HG03139 (cell line): ENCODE measurements around the gene SERPING1.

Experiments used
- ATAC-seq: cut with Tn5 transposase; IDR thresholded peaks from one replicate; pipeline ENCODE4 v1.9.1; 2021; ENCODE audit not compliant: unreplicated experiment

SERPING1 gene

DNA sequence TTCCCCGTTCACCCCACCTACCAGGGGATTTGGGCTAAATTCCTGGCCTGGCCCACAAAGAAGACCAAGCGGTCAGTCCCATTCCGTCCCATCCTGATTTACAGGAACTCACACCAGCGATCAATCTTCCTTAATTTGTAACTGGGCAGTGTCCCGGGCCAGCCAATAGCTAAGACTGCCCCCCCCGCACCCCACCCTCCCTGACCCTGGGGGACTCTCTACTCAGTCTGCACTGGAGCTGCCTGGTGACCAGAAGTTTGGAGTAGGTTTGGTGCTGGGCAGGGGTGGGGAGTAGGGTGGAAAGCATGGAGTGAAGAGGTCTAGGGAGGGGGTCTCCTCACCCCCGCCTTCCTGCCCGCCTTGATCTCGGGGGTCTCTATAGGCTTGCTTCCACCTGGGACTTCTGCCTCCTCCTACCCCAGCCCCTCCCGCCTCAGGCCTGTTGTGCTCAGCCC, at the start of gene SERPING1:
SERPING1 (plus strand) TSS at position 225 of the 455 bp plus-strand sequence. CDS start 586 bp downstream, outside the sequence.
- ATAC-seq: no peak

DNA sequence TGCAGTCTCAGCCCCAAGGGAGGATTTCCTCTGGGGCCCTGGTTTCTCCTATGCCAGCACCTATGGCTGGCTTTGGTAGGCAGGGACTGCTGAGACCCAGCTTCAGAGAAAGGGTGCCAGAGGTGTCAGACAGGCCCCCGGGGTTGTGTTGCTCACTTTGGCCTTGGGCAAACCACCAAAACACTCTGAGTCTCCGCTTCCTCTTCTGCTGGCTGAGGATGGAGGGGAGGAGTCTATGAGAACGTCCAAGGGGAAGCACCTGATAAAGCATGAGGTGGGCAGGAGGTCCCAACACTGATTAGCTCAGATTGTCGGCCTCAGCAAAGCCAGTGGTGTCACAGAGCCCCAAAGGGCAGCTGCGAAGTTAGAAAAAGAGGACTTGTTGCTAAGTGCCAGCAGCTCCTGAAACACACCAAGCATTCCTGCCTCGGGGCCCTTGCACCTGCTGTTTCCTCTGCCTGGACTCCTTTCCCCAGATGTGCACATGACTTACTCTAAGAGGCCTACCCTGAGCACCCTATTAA, 49.6 kb upstream of the SERPING1 start:
- peak; percentile 89 for ATAC-seq

DNA sequence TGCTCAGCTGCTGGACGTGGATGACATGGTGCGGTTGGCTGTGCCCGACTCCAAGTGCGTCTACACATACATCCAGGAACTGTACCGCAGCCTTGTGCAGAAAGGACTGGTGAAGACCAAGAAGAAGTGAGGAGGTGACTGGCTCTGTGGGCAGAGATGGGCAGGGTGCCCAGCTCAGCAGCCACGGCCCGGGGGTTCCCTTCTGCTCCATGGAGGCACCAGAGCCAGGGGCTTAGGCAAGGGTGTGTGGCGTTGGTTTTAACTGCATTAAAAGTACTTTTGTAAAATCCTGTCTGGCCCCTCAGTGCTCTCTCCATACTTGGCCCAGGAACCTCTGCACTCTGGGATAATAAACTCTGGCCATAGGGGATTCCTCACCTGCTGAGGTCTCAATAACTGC, 47.5 kb upstream of the SERPING1 start:
- ATAC-seq: no peak

DNA sequence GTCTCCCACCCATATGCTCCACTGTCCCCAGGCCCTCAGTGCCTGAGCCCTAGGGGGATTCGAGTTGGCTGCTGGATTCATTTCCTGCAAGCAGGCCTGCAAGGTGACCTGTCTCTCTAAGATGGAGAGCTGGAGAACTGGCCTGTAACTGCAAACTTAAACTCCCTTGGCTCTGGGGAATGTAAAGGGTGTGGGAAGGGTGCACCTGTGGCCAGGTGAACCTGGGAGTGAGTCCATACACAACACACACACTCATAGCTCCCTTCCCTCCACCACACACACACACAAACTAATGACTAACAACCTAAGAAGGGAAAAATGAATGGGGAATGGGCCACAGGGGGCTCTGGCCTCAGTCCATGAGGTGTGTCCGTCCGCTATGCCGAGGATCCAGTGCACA, 45.5 kb upstream of the SERPING1 start:
- no peak for ATAC-seq

DNA sequence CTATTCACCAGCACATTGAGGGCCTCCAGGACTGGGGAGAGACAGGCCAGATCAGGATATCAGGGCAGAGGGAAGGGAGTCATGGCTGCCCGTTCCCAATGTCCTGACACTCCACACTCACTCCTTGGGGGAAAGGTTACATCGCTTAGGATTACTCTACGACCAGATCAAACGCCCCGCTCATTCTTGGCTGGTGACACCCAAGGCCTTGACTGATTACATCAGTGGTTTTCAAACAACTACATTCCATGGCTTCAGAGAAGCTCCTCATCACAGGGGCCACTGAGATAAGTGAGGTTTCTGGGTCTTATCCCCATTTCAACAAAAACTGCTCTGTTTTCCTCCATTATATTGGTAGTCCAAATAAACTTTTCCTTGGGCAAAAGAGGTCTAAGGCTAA, 45.0 kb upstream of the SERPING1 start:
- no peak for ATAC-seq

DNA sequence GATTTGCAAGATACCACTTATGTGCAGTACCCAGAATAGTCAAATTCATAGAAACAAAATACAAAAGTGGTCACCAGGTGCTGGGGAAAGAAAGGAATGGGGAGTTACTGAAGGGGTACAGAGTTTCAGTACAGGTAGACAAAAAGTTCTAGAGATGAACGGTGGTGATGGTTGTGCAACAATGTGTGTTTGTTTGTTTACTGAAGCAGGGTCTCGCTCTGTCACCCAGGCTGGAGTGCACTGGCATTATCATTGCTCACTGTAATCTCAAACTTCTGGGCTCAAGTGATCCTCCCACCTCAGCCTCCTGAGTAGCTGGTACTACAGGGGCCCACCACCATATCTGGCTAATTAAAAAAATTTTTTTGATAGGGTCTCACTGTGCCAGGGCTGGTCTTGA, 42.1 kb upstream of the SERPING1 start:
- no peak for ATAC-seq

DNA sequence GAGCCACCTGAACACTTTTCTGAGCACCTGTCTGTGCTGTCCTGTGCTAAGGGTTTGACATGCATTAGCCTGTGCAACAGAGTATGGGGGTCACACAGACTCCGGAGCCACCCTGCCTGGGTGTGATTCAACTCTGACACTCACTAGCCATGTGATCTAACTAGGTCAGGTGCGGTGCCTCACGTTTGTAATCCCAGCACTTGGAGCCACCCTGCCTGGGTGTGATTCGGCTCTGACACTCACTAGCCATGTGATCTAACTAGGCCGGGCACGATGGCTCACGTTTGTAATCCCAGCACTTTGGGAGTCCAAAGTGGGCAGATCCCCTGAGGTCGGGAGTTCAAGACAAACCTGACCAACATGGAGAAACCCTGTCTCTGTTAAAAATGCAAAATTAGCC, 41.4 kb upstream of the SERPING1 start:
- ATAC-seq: no peak

DNA sequence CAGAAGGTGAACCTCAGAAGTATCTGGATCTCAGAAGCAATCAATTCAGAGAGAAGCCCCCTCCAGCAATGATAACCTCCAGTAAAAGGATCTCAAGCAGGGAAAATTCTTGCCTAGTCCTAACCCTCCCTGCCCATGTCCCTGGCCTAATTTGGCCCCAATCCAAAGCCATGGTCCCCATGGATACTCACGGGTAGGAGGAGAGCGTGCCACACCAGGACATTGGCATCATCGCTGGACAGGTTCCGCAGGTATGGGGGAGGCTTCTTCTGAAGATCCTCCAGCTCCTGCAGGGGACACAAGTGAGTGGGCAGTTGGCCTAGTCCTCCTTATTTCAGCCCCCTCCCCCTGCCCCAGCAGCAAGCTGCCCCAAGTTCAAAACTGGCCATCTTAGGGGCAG, 37.3 kb upstream of the SERPING1 start:
- no peak for ATAC-seq

DNA sequence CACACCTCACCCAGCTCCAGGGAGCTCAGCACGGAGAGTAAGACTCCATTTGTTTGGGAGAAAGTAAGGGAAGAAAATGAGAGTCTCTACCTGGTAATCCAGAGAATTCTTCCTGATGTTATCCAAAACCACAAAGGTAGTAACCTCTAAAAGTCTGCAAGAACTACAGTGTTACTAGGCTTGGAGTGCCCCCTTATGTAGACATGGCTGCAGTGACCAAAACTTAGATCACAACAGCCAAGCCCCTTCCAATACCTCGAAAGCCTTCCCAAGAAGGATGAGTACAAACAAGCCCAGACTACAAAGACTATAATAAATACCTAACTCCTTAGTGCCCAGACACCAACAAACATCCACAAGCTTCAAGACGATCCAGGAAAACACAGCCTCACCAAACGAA, 34.9 kb upstream of the SERPING1 start:
- ATAC-seq: no peak

DNA sequence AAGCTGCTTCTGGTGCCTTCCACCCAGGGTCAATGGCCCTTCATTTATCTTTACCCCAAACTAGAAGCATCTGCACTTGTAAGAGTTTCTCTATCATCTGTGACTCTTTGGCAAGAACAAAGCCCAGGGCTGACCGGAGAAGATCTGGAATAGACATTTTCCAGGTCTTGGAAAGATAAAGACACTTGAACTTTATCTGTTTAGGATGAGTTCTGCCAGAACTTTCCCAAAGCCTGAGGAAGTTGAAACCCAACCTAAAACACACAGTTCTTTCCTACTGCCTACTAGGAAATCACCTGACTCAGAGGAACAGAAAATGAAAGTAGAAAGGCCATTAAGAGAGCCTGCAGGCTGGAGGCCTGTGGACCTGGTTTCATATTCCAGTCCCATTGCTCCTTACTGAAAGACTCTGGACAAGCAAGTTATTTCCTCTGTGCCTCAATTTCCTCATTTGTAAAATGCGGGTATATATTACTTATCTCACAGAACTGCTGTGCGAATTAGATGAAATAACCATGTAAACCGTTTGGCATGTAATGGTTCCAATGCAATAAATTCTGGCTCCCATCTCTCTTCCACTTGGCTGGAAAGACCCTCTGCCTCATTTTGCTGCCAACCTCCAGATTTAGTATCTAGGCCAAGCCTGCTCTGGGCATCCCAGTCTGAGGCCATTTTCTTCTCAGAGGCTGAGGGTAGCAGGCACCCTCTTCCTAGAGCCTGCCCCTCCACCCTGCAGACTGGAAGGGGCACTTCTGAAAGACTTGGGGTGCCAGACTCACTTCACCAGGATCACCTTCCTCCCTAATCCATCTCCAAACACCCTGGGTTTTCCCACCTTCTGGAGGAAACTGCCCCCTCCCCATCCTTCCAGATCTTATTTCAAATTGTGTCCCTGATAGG, 31.2 kb upstream of the SERPING1 start:
- peak; percentile 55 for ATAC-seq

DNA sequence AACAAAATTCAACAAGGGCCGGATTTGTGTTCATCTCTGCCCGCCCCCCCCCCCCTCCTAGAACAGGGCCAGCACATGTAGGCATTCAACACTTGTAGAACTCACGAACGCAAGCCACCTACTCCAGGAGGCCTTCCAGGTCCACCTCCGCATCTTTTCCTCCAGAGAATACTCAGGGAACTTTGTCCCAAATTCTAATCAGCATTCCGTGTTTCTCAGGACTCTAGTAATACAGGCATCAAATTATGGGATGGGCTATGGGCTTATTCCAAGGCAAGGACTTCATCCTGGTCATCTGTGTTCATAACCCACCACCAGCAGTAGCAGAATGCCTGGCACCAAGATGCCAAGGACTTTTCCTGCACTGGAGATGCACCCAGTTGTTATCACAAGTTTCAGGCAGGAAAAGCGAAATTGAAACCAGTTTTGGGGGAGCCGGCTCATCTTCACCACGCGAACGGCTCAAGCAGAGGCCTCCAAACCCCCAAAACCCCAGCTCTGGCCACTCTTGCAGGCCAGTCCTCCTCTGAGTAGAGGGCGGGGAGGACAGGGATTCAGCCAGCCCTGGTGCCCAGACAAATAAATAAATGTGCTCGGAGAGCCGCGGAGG, 30.5 kb upstream of the SERPING1 start:
- ATAC-seq: peak; percentile 0

DNA sequence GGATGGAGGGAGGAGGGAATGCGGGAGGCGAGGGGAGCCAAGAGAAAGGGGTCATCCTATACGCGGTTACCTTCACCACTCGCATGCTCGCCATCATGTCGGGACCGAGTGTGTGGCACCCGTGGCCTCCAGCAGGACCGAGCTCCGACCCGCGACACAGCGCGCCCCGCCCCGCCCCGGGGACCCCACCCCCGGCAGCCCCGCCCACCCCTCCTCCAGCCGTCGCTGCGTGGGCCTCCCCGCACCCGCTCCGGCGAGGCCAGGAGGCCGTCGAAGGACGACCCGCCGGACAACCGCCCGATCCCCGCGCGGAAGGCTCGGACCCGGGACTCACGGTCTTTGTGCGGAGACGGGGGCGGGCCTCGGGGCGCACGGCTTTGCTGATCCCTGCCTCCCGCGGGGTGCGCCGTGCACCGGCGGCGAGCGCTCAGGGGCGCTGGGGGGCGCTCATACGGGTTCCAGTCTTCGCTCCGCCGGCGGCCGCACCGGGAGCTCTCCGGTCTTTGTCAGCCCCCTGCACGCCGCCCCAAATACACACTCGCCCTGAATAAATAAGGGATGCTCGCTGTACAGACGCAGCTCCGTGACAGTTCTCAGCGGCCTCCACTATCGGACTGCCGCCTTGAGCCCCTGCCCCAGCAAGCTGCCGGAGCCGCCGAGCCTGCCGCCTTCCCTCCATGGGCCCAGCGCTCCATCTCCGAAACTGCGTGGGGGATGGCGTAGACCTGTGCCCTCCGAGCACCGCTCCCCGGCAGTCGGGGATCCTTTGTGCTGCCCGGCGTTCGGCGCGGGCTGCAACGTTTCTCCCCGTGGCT, 29.8 kb upstream of the SERPING1 start, which contains the start of gene UBE2L6:
UBE2L6 (minus strand) TSS at position 158 of the 815 bp plus-strand sequence; CDS start at position 97, 61 bp downstream.
- ATAC-seq: peak; percentile 57

DNA sequence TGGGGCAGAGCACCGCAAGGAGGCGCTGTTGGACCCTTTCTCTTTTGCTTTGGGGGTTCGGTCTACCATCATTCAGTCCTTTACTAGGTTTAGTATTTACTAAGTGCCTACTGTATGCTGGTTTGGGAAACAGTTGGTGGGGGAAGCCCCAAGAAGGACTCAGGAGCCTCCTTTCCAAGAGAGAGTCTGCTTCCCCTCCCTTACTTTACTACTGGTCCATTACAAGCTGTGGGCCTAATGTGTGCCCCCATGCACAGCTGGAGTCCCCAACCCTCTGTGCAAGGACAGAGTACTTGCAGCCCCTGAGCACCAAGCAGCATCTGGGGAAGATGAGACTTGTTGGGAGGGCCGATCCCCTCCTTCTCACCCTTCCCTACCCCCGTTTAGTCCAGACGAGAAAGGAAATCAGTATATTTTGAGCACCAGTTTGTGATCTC, 29.1 kb upstream of the SERPING1 start:
- ATAC-seq: peak; percentile 2

DNA sequence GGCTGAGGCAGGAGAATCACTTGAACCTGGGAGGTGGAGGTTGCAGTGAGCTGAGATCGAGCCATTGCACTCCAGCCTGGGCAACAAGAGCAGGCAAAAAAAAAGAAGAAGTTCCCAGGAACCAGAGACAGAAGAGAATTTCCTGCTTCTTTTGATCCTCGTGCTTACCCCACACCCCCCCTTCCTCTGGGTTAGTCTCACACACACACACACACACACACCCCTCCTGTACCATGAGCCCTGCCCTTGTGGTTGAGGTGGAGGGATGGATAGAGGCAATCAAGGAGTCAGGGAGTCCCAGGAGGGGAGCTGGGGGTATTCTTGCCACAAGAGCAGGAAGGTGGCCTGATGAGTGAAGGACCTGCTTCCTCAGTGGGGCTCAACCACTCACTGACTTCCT, 25.9 kb upstream of the SERPING1 start:
- ATAC-seq: no peak

DNA sequence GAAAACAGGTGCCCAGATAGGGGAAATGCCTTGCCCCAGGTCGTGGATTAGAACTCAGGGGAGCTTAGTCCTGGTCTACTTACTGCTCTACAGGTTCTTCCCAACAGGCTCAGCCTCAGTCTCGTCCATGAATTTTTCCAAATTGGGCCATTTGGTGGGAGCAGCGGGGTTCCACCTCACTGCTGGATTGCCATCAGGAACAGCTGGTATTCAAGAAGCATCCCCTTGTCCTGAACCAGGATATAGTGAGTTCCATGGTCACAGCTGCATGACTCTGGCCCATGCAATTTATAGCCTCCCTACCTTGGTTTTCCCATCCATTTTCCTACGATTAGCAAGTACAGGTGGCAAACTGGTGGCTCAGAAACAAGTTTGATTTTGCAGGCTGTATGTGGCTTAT, 23.4 kb upstream of the SERPING1 start:
- ATAC-seq: no peak

DNA sequence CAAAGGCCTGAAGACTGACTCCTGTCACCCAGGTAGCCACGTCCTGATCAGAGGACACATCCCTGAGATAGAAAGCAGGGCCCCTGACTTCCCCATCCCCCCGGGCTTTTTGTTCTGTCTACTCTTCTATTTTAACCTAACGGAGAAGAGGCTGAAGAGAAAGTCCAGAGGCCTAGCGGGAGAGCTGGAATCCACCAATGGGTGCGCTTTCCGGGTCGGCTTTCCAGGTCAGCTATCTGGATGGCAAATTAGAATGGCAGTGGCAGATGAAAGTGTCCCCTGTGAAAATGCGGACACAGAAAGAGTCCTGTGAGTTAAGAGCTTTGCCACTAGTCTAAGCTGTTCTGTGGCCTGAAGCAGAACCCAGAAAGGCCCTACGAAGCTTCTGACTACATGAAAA, 13.1 kb upstream of the SERPING1 start:
- ATAC-seq: no peak

DNA sequence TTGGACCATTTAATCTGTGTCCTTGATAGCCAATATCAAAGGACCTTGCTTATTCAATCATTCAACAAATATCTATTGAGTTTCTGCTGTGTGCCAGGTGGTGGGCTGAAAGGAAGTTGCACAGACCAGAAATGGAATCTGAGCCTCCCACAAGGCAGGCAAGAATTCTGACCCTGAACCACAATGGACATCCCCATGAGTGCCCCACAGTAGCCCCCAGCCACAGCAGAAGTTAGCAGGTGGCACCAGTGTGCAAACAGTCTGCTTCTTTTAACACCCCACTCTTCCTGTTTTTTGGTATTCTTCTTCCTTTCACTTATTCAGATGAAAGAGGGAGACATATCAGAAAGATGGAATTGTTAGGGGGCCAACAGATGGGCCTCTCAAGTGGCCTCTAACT, 12.2 kb upstream of the SERPING1 start:
- ATAC-seq: no peak

DNA sequence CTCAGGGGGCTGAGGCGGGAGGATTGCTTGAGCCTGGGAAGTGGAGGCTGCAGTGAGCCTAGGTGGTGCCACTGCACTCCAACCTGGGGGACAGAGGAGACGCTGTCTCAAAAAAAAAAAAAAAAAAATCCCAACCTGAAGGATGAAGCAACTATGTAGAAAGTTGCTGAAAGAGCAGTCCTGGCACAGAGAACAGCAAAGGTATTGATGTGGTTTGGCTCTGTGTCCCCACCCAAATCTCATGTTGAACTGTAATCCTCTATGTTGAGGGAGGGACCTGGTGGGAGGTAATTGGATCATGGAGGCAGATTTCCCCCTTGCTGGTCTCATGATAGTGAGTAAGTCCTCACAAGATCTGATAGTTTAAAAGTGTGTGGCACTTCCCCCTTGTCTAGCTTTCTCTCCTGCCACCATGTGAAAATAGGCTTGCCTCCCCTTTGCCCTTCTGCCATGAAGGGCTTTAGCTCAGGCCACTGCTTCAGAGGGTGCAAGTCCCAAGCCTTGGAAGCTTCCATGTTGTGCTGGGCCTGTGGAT, 10.7 kb upstream of the SERPING1 start:
- ATAC-seq: no peak

DNA sequence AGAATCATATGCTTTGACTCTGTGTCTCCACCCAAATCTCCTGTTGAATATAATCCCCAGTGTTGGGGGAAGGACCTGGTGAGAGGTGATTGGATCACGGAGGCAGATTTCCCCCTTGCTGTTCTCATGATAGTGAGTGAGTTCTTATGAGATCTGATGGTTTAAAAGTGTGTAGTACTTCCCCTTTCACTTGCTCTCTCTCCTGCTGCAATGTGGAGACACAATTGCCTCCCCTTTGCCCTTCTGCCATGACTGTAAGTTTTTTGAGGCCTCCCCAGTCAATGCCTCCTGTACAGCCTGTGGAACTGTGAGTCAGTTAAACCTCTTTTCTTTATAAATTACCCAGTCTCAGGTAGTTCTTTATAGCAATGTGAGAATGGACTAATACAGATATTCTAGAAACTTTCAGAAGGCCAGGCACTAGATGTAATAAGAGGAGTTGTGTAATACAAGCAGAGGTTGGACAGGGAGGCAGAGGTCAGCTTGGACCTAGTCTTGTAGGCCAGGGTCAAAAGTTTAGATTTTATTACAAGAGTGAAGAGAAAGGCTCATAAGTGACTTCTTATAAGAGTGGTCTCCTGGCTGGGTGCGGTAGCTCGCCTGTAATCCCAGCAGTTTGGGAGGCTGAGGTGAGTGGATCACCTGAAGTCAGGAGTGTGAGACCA, 9.3 kb upstream of the SERPING1 start:
- no peak for ATAC-seq

DNA sequence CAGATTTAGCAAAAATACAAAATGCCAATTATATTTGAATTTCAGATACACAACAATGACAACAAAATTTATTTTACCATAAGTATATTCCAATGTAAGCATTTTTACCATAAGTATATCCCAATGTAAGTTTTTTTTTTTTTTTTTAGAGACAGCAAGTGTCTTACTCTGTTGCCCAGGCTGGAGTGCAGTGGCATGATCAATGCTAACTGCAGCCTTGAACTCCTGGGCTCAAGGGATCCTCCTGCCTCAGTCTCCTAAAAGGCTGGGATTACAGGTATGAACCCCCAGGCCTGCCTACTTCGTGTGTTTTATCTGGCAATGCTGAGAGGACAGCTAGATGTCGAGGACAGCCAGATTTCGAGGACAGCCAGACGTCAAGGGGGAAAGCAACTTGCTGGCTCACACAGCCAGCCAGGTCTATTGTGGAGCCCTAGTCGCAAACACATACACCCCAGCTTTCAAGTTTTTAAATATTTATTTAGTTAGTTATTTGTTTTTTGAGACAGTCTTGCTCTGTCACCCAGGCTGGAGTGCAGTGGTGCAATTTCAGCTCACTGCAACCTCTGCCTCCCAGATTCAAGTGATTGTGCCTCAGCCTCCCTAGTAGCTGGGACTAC, 1.1 kb upstream of the SERPING1 start:
- no peak for ATAC-seq
